Adipocyte (in vitro differentiated cells): ENCODE measurements around the gene ITGB4.

Experiments
- DNase-seq: peaks from one replicate; pipeline ENCODE4 v3.0.0-alpha.2; 2015; ENCODE audit warnings: low read depth
- H3K27me3 ChIP-seq: replicated peaks from 2 replicates; pipeline ENCODE4 v1.7.0; 2013; ENCODE audit warnings: mild to moderate bottlenecking, low read length, moderate library complexity; ENCODE audit not compliant: control insufficient read depth, insufficient read depth
- H3K36me3 ChIP-seq: 2 replicates; pipeline ENCODE4 v1.7.0; 2013; ENCODE audit warnings: low read length, mild to moderate bottlenecking, moderate library complexity; ENCODE audit not compliant: control insufficient read depth, insufficient read depth, severe bottlenecking
- H3K4me1 ChIP-seq: 2 replicates; pipeline ENCODE4 v1.7.0; 2013; ENCODE audit warnings: mild to moderate bottlenecking, low read length, moderate library complexity; ENCODE audit not compliant: control insufficient read depth, insufficient read depth
- H3K4me3 ChIP-seq: 2 replicates; pipeline ENCODE4 v1.7.0; 2013; ENCODE audit warnings: mild to moderate bottlenecking, low read length, moderate library complexity
- H3K9ac ChIP-seq: 2 replicates; pipeline ENCODE4 v1.7.0; 2013; ENCODE audit warnings: mild to moderate bottlenecking, low read length, moderate library complexity
- H3K9me3 ChIP-seq: 2 replicates; pipeline ENCODE4 v1.7.0; 2013; ENCODE audit warnings: mild to moderate bottlenecking, low read length, moderate library complexity; ENCODE audit not compliant: control insufficient read depth

The ITGB4 gene

DNA sequence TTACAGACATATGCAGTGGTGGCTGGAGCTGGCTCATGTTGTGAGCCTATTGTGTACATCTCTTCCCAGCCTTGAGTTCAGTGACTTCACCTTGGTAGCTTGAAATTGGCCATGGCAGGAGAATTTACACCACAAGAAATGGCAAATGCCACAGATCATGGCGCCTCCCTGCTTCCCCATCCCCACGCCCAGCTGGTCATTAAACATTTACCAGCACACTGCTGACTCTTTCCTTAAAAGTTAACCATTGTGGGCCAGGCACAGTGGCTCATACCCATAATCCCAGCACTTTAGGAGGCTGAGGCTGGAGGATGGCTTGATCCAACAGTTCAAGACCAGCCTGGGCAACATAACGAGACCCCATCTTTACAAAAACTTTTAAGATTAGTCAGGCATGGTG lies 22.6 kb upstream of the ITGB4 start:
- Histone ChIP-seq H3K9ac (no peak overlapping the region), H3K27me3 (no peaks in the 10 kb centered on the region), H3K36me3 (peaks cover 59% of the 10 kb centered on the region), H3K9me3 (no peaks in the 10 kb centered on the region), H3K4me1 (peaks cover 42% of the 10 kb centered on the region), H3K4me3 (no peak overlapping the region)
- DNase-seq, result no peak

DNA sequence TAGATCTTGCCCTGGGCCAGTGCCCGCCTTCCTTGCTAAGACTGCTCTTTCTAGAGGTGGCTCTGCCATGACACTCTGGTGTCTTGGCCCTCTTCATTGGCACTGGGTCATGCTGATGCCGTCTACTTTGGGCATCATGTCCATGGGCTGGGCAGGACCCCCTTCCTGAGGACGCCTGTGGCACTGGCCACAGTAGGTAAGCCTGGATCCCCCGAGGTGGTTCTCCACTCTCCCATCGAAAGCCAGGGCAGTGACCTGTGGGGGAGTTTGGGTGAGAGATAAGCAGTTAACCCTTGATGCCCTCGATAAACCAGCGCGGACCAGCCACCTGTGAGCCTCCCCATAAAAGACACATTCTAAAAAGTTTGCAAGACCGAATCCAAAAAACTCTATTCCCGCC lies 20.0 kb upstream of the ITGB4 start:
- H3K9me3 ChIP-seq, result no peaks in the 10 kb centered on the region
- no peak overlapping the region for H3K4me3 ChIP-seq
- H3K36me3 ChIP-seq, result peaks cover 67% of the 10 kb centered on the region
- H3K9ac ChIP-seq, result no peak overlapping the region
- no peaks in the 10 kb centered on the region for H3K27me3 ChIP-seq
- DNase-seq, result no peak
- H3K4me1 ChIP-seq, result peaks cover 25% of the 10 kb centered on the region

GRCh38 chr17:75703191-75703590 lies 18.1 kb upstream of the ITGB4 start:
- Histone ChIP-seq H3K4me3 (no peak overlapping the region), H3K9me3 (no peaks in the 10 kb centered on the region), H3K36me3 (peaks cover 79% of the 10 kb centered on the region), H3K4me1 (peaks cover 17% of the 10 kb centered on the region), H3K27me3 (no peaks in the 10 kb centered on the region), H3K9ac (no peak overlapping the region)
- DNase-seq, result no peak

DNA sequence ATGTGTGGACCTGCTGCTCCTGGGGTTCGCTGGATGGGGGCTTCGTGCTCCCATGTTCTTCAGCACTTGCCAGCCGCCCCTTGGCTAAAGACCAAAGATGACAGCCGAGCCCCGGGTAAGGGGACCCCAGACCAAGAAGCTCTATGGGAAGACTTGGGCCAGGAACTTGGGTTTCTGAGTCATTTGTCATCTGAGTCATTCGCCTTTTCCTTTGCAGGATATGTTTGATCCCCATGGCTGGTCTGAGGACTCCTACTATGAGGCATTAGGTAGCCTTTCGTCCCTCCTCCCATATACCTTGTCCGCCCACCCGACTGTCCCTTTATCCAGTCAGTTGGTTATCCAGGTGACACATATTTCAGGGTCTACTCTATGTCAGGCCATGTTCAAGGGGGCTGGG lies 17.7 kb upstream of the ITGB4 start:
- Histone ChIP-seq H3K9me3 (no peaks in the 10 kb centered on the region), H3K4me3 (no peak overlapping the region), H3K27me3 (no peaks in the 10 kb centered on the region), H3K4me1 (peaks cover 17% of the 10 kb centered on the region), H3K36me3 (peaks cover 82% of the 10 kb centered on the region), H3K9ac (no peak overlapping the region)
- DNase-seq, result no peak

DNA sequence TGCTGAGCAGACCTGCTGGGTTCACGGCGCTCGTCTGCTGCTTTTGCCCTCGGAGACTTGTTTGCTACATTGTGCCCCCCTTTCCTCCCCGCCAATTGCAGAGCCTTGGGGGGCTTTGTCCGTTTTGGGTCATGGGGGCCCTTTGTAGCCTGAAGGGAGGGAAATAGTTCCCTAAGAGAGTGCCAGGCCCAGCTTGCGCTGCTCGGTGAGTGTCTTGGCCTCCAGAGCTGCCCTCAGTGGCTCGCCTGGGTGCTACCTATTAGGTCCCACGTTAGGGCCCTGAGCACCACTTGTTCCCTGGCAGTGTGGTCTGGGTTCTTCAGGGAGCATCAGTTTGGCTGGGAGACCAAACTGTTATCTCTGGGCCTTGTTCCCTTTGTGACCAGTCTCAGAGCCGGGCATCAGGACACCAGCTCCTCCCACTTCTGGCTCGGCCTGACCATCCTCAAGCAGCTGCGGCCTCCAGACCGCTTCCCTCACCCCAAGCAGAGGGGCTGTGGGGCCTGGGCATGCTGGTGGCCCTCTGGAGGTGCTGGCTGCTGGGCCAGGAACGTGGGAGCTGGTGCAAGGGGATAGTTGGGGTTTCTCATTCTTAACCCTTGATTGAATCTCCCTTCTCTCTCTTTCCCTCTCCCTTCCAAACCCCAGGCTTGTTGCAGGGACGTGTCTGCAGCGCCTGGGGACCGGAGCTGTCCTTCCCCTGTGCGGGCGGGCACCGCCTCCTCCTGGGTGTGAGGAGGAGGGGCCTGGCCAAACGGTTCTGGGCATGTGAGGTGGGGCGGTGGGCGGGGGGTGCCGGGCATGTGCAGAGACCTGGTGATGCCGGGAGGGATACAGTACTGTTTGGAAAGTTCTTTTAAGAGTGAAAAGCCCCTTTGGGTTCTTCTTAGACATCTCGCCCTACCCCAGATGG lies 16.0 kb upstream of the ITGB4 start:
- Histone ChIP-seq H3K27me3 (no peaks in the 10 kb centered on the region), H3K36me3 (peaks cover 79% of the 10 kb centered on the region), H3K4me1 (peaks cover 7% of the 10 kb centered on the region), H3K9me3 (no peaks in the 10 kb centered on the region), H3K4me3 (no peak overlapping the region), H3K9ac (no peak overlapping the region)
- no peak for DNase-seq

DNA sequence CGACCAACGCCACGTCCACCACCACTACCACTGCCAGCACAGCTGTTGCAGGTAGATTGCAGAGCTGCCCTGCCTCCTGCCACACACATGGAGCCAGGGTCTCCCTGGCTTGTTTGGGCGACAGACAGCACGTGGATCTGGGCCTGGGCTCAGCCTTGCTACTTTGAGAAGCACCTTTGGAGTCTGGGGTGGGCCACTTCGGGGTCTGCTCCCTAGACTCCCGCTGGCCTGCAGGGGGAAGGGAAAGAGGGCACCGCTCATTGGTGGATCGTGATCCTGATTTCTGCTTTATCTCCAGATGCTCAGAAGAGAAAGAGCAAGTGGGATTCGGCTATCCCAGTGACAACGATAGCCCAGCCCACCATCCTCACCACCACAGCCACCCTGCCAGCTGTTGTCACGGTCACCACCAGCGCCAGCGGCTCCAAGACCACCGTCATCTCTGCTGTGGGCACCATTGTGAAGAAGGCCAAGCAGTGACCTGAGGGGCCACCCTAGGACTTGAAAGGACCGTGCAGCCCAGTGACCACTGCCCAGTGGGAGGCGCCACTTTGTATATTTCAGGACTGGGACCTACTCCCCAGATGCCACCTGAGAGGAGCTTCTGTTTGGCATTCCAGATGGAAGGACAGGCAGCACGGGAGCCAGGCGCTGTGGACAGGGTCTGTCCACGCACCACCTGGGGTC lies 15.1 kb upstream of the ITGB4 start:
- peaks cover 69% of the 10 kb centered on the region for H3K36me3 ChIP-seq
- H3K9me3 ChIP-seq, result no peaks in the 10 kb centered on the region
- no peak for DNase-seq
- H3K4me1 ChIP-seq, result no peaks in the 10 kb centered on the region
- no peak overlapping the region for H3K9ac ChIP-seq
- H3K27me3 ChIP-seq, result no peaks in the 10 kb centered on the region
- no peak overlapping the region for H3K4me3 ChIP-seq

GRCh38 chr17:75707079-75707571 lies 14.1 kb upstream of the ITGB4 start:
- Histone ChIP-seq H3K9ac (no peak overlapping the region), H3K9me3 (no peaks in the 10 kb centered on the region), H3K27me3 (no peaks in the 10 kb centered on the region), H3K4me3 (no peak overlapping the region), H3K36me3 (peaks cover 60% of the 10 kb centered on the region), H3K4me1 (no peaks in the 10 kb centered on the region)
- DNase-seq, result no peak

GRCh38 chr17:75712446-75712845 lies 8.8 kb upstream of the ITGB4 start:
- Histone ChIP-seq H3K4me1 (no peaks in the 10 kb centered on the region), H3K9me3 (no peaks in the 10 kb centered on the region), H3K27me3 (no peaks in the 10 kb centered on the region), H3K9ac (no peak overlapping the region), H3K4me3 (no peak overlapping the region), H3K36me3 (peaks cover 8% of the 10 kb centered on the region)
- no peak for DNase-seq

- Histone ChIP-seq H3K9me3 (no peaks in the 10 kb centered on the region), H3K4me3 (no peak overlapping the region), H3K36me3 (no peaks in the 10 kb centered on the region), H3K27me3 (peaks cover 39% of the 10 kb centered on the region), H3K4me1 (no peaks in the 10 kb centered on the region), H3K9ac (no peak overlapping the region)
- no peak for DNase-seq
These were observed 1.5 kb upstream of the ITGB4 start for GRCh38 chr17:75719732-75720131.

DNA sequence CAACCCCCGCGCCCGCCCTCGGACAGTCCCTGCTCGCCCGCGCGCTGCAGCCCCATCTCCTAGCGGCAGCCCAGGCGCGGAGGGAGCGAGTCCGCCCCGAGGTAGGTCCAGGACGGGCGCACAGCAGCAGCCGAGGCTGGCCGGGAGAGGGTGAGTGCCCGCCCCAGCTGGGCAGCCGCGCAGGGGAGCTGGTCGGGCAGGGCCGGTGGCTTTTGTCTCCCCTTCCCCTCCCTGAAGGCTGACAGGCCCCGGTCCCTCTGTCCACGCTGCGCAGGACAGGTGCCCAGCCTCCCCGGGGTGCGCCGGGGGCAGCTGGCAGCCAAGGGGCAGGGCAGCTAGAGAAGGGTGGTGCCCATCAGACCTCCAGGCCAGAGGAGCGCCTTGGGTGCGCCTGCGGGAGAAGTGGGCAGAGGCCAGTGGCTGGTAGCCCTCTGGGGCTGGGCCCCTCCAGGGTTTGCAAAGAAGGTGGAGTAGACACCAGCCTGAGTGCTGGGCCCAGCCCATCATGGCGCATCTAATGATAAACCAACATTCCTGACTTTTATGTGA lies 278 bp downstream of the ITGB4 start:
- no peak overlapping the region for H3K9ac ChIP-seq
- DNase-seq, result peak; percentile 38
- no peaks in the 10 kb centered on the region for H3K4me1 ChIP-seq
- no peaks in the 10 kb centered on the region for H3K9me3 ChIP-seq
- no peaks in the 10 kb centered on the region for H3K36me3 ChIP-seq
- H3K27me3 ChIP-seq, result peaks cover 46% of the 10 kb centered on the region
- H3K4me3 ChIP-seq, result no peak overlapping the region

GRCh38 chr17:75722076-75722475 lies 817 bp downstream of the ITGB4 start:
- DNase-seq, result no peak
- Histone ChIP-seq H3K4me3 (no peak overlapping the region), H3K9me3 (no peaks in the 10 kb centered on the region), H3K36me3 (no peaks in the 10 kb centered on the region), H3K4me1 (no peaks in the 10 kb centered on the region), H3K27me3 (peaks cover 47% of the 10 kb centered on the region), H3K9ac (no peak overlapping the region)
